HepG2 (cell line): Measurements from ENCODE around the gene PDRG1. TPM values are rescaled to one million over a fixed set of nuclear protein-coding genes. Genes with fewer than 3 reads are reported as not detected.
A peak's percentile ranks its signal among the peaks of the same experiment; 100 is the strongest.

Experiments used
- CTCF ChIP-seq: sonication (generic); formaldehyde crosslinking; IDR thresholded peaks from 2 replicates; pipeline ENCODE4 v1.5.0; 2020; ENCODE audit warnings: mild to moderate bottlenecking, missing genetic modification reagents, moderate library complexity
- HINFP ChIP-seq: sonication (generic); formaldehyde crosslinking; IDR thresholded peaks from 2 replicates; pipeline ENCODE4 v1.4.0; 2020; ENCODE audit warnings: low read depth, mild to moderate bottlenecking, missing genetic modification reagents
- HIVEP1 ChIP-seq: sonication (generic); formaldehyde crosslinking; IDR thresholded peaks from 2 replicates; pipeline ENCODE4 v1.4.0; 2020; ENCODE audit warnings: mild to moderate bottlenecking, missing genetic modification reagents
- IRF9 ChIP-seq: sonication (generic); formaldehyde crosslinking; IDR thresholded peaks from 2 replicates; pipeline ENCODE4 v1.8.0; 2022; ENCODE audit warnings: missing genetic modification reagents, mild to moderate bottlenecking, borderline replicate concordance
- JUN ChIP-seq: sonication (generic); formaldehyde crosslinking; IDR thresholded peaks from 2 replicates; pipeline ENCODE4 v1.4.0; 2020; ENCODE audit warnings: mild to moderate bottlenecking, missing genetic modification reagents
- KDM5B ChIP-seq: sonication (generic); formaldehyde crosslinking; IDR thresholded peaks from 2 replicates; pipeline ENCODE4 v1.4.0; 2020; ENCODE audit warnings: missing genetic modification reagents, mild to moderate bottlenecking, borderline replicate concordance
- MAFF ChIP-seq: IDR thresholded peaks from 2 replicates; pipeline ENCODE4 v1.6.1; 2011; ENCODE audit warnings: low read depth, low read length, improper control_type of control experiment
- MED13 ChIP-seq: sonication (generic); formaldehyde crosslinking; IDR thresholded peaks from 2 replicates; pipeline ENCODE4 v1.5.0; 2020; ENCODE audit warnings: missing genetic modification reagents
- NCOR1 ChIP-seq: fragments of 200-600 bp; sonication (generic); IDR thresholded peaks from 2 replicates; pipeline ENCODE4 v1.7.0; 2017; ENCODE audit warnings: antibody characterized with exemption, low read length, borderline replicate concordance
- RAD21 ChIP-seq: fragments of 450-650 bp; formaldehyde crosslinking; IDR thresholded peaks from 2 replicates; pipeline ENCODE4 v1.5.0; 2020; ENCODE audit warnings: mild to moderate bottlenecking
- TAF15 ChIP-seq: fragments of 200-400 bp; formaldehyde crosslinking; IDR thresholded peaks from one replicate; pipeline ENCODE4 v1.6.1; 2018; ENCODE audit warnings: mild to moderate bottlenecking, low read depth, low read length; ENCODE audit not compliant: poor library complexity, severe bottlenecking
- TFE3 ChIP-seq: IDR thresholded peaks from 2 replicates; pipeline ENCODE4 v1.6.1; 2016
- ZBTB7A ChIP-seq: sonication (generic); formaldehyde crosslinking; IDR thresholded peaks from 2 replicates; pipeline ENCODE4 v1.8.0; 2022; ENCODE audit warnings: mild to moderate bottlenecking, missing genetic modification reagents
- ZNF260 ChIP-seq: sonication (generic); formaldehyde crosslinking; IDR thresholded peaks from 2 replicates; pipeline ENCODE4 v1.4.0; 2020; ENCODE audit warnings: missing genetic modification reagents, low read depth, mild to moderate bottlenecking, borderline replicate concordance
- ZNF331 ChIP-seq: sonication (generic); formaldehyde crosslinking; IDR thresholded peaks from 2 replicates; pipeline ENCODE4 v1.4.0; 2020; ENCODE audit warnings: missing genetic modification reagents
- ZNF337 ChIP-seq: sonication (generic); formaldehyde crosslinking; IDR thresholded peaks from 2 replicates; pipeline ENCODE4 v1.5.1; 2020; ENCODE audit warnings: missing genetic modification reagents, low read depth, mild to moderate bottlenecking, borderline replicate concordance
- ZNF343 ChIP-seq: sonication (generic); formaldehyde crosslinking; IDR thresholded peaks from 2 replicates; pipeline ENCODE4 v1.4.0; 2020; ENCODE audit warnings: mild to moderate bottlenecking, missing genetic modification reagents
- ZNF672 ChIP-seq: sonication (generic); formaldehyde crosslinking; IDR thresholded peaks from 2 replicates; pipeline ENCODE4 v1.8.1; 2022; ENCODE audit warnings: missing genetic modification reagents
- ZNF710 ChIP-seq: sonication (generic); formaldehyde crosslinking; IDR thresholded peaks from 2 replicates; pipeline ENCODE4 v1.5.0; 2020; ENCODE audit warnings: mild to moderate bottlenecking, missing genetic modification reagents, borderline replicate concordance
- ZNF780A ChIP-seq: sonication (generic); formaldehyde crosslinking; IDR thresholded peaks from 2 replicates; pipeline ENCODE4 v1.8.0; 2022; ENCODE audit warnings: mild to moderate bottlenecking, missing genetic modification reagents, moderate library complexity
- ZSCAN20 ChIP-seq: sonication (generic); formaldehyde crosslinking; IDR thresholded peaks from 2 replicates; pipeline ENCODE4 v1.4.0; 2020; ENCODE audit warnings: missing genetic modification reagents, mild to moderate bottlenecking, borderline replicate concordance
- polyA plus RNA-seq, 8 experiments: library from polyadenylated mRNA; depleted of rRNA in 3 of 8; stranded (reverse) in 7 of 8; unstranded in 1 of 8; fragments of >200 nt; fragmentation: Illumina TruSeq in 4 of 8; extraction: Trizol in 4 of 8; gene quantifications; 2 replicates each; pipeline versions ENCODE4 v1.2.1 to v1.2.3, GENCODE V29; 2011 to 2016; ENCODE audit warnings: low read depth in 4 of 8, missing spikeins in 1 of 8, mixed read lengths in 1 of 8; ENCODE audit not compliant: insufficient read depth in 1 of 8
- total RNA-seq, 5 experiments: library from RNA; depleted of rRNA; stranded (reverse); fragments of >200 nt; fragmentation: Illumina TruSeq; extraction: Trizol; gene quantifications; 2 replicates each; pipeline ENCODE4 v1.2.3, GENCODE V29; 2016; ENCODE audit warnings: low read depth in 1 of 5

Gene PDRG1
- total and polyA plus RNA-seq, 2 of the 13 experiments (the other 11 are each of a cell fraction or from before 2014, with no cell fraction given), result 16.6 to 18.0 TPM

- TF ChIP-seq CTCF (peak; percentile 56), ZNF331 (no peak), TFE3 (CRISPR knock-in tag) (no peak), JUN (CRISPR knock-in tag) (0 out of 2 replicates have a peak, but pooled peaks have one; percentile 24), TAF15 (no peak), ZNF343 (CRISPR knock-in tag) (no peak), NCOR1 (no peak), ZBTB7A (CRISPR knock-in tag) (0 out of 2 replicates have a peak, but pooled peaks have one; percentile 29), HINFP (CRISPR knock-in tag) (no peak), IRF9 (no peak), KDM5B (peak; percentile 50; the same call in 1 of the 2 replicates), ZNF672 (no peak), RAD21 (peak; percentile 20; the same call in 1 of the 2 replicates), MED13 (CRISPR knock-in tag) (no peak), MAFF (peak; percentile 84), ZNF337 (CRISPR knock-in tag) (no peak), ZSCAN20 (CRISPR knock-in tag) (no peak), ZNF260 (CRISPR knock-in tag) (no peak), ZNF780A (CRISPR knock-in tag) (no peak), HIVEP1 (CRISPR knock-in tag) (0 out of 2 replicates have a peak, but pooled peaks have one; percentile 31), ZNF710 (CRISPR knock-in tag) (no peak)
Observed at GRCh38 chr20:31934968-31935764, 16.7 kb downstream of the PDRG1 start (continued).
